ENCODE measurements around the gene COL9A3.

- TF ChIP-seq CTCF (IDR thresholded peaks at IDR 0.05) (no peak), POLR2A (IDR thresholded peaks at IDR 0.05) (no peak)
Observed at GRCh38 chr20:62820962-62821725, 4.3 kb downstream of the COL9A3 start.
